Hepatocyte (in vitro differentiated cells): ENCODE results near the gene SCN2A.

ENCODE experiments used
- EZH2 ChIP-seq: fragments of 200-600 bp; sonication (generic); IDR thresholded peaks from 2 replicates; pipeline ENCODE4 v1.6.1; 2016; ENCODE audit warnings: antibody characterized with exemption, mild to moderate bottlenecking, borderline replicate concordance
- EZH2phosphoT487 ChIP-seq: fragments of 200-600 bp; sonication (generic); IDR thresholded peaks from one replicate; pipeline ENCODE4 v1.6.1; 2018; ENCODE audit warnings: antibody characterized with exemption, mild to moderate bottlenecking, low read depth, moderate library complexity; ENCODE audit not compliant: unreplicated experiment, severe bottlenecking
- TF ChIP-seq, protein P1 (sequence below): fragments of 200-600 bp; sonication (generic); IDR thresholded peaks from 2 replicates; pipeline ENCODE4 v1.5.1; 2016; ENCODE audit warnings: antibody characterized with exemption, mild to moderate bottlenecking; ENCODE audit not compliant: poor library complexity

GRCh38 chr2:165227571-165227970 is 11.6 kb upstream of the SCN2A start:
- TF ChIP-seq EZH2phosphoT487, result no peak
- TF ChIP-seq EZH2, result no peak
- TF ChIP-seq, protein P1, sequence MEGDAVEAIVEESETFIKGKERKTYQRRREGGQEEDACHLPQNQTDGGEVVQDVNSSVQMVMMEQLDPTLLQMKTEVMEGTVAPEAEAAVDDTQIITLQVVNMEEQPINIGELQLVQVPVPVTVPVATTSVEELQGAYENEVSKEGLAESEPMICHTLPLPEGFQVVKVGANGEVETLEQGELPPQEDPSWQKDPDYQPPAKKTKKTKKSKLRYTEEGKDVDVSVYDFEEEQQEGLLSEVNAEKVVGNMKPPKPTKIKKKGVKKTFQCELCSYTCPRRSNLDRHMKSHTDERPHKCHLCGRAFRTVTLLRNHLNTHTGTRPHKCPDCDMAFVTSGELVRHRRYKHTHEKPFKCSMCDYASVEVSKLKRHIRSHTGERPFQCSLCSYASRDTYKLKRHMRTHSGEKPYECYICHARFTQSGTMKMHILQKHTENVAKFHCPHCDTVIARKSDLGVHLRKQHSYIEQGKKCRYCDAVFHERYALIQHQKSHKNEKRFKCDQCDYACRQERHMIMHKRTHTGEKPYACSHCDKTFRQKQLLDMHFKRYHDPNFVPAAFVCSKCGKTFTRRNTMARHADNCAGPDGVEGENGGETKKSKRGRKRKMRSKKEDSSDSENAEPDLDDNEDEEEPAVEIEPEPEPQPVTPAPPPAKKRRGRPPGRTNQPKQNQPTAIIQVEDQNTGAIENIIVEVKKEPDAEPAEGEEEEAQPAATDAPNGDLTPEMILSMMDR, result no peak
